Uterus (tissue), 4 donors: ENCODE measurements around the gene WDR91. TPM values are rescaled to one million over a fixed set of nuclear protein-coding genes. Genes with fewer than 3 reads are reported as not detected.

Source experiments
- DNase-seq, 2 donors: peaks; one replicate each; pipeline ENCODE4 v3.0.0-alpha.2; 2019 to 2020
- H3K27ac ChIP-seq, 2 donors: fragments of 200-600 bp; sonication (generic); 1 replicate in 1 of 2; 2 replicates in 1 of 2; pipeline ENCODE4 v1.5.1; 2016 to 2018
- H3K27me3 ChIP-seq, 2 donors: fragments of 200-600 bp; sonication (generic); one replicate each; pipeline ENCODE4 v1.5.1; 2018 to 2019; ENCODE audit warnings: control low read depth in 1 of 2
- H3K36me3 ChIP-seq, 2 donors: fragments of 200-600 bp; sonication (generic); one replicate each; pipeline ENCODE4 v1.5.1; 2019; ENCODE audit warnings: control low read depth in 1 of 2
- H3K4me1 ChIP-seq, 2 donors: fragments of 200-600 bp; sonication (generic); one replicate each; pipeline ENCODE4 v1.5.1; 2018 to 2019; ENCODE audit warnings: control low read depth in 1 of 2
- H3K4me3 ChIP-seq, 2 donors: fragments of 200-600 bp; sonication (generic); 1 replicate in 1 of 2; 2 replicates in 1 of 2; pipeline ENCODE4 v1.5.1; 2018 to 2019; ENCODE audit warnings: mild to moderate bottlenecking in 1 of 2
- H3K9me3 ChIP-seq, 2 donors: fragments of 200-600 bp; sonication (generic); one replicate each; pipeline ENCODE4 v1.5.1; 2019; ENCODE audit warnings: control low read depth in 1 of 2
- CTCF ChIP-seq, 4 experiments: fragments of 200-600 bp in 2 of 4; fragments of 450-650 bp in 2 of 4; sonication (generic) in 2 of 4; IDR thresholded peaks; one replicate each; pipeline ENCODE4 v1.5.1; 2016 to 2019; ENCODE audit warnings: antibody characterized with exemption in 4 of 4, mild to moderate bottlenecking in 2 of 4, moderate library complexity in 1 of 4
- POLR2A ChIP-seq, 2 donors: fragments of 450-650 bp; IDR thresholded peaks; one replicate each; pipeline ENCODE4 v1.6.1; 2016; ENCODE audit warnings: antibody characterized with exemption in 2 of 2, mild to moderate bottlenecking in 1 of 2, moderate library complexity in 1 of 2
- intact Hi-C: fragments of 100-400 bp; cut with DNase I; formaldehyde crosslinking; loops from one replicate; pipeline ENCODE4 v1.15.1; 2023; ENCODE audit warnings: low total_unique reads
- total RNA-seq, 4 donors: library from RNA; depleted of rRNA in 3 of 4; stranded (reverse); fragments of >200 nt in 3 of 4; gene quantifications; one replicate each; pipeline versions ENCODE4 v1.1.0 to v1.2.4, GENCODE V29; 2014 to 2023
- donor health status: DM: yes; HTN: yes; CAD: no.

Gene WDR91
- total RNA-seq, 4 donors from 2014 or later, result 11.8 to 33.2 (median 17.1) TPM

DNA sequence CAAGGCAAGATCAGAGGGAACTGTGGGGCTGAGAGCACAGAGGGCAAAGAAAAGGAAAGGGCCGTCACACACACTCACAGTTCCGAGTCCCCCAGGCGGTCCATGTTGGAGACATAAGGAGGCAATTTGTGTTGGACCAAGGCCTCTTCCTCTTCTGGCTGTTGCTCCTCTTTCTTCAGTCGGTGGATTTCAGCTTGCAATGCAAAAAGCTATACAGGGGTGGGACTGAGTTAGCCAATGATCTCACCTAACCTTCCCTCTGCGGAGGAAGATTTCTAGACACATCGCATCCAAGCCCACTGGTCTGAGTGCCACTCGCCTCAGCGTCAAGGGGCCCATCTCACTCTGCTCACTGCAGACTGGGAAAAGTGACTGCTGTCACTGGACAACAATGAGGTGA is 5.5 kb downstream of the WDR91 start:
- no peaks in the 10 kb centered on the region for H3K36me3 ChIP-seq
- H3K27ac ChIP-seq, result no peak overlapping the region
- H3K4me1 ChIP-seq, result no peaks in the 10 kb centered on the region
- no peaks in the 10 kb centered on the region for H3K27me3 ChIP-seq
- no peak for DNase-seq
- H3K4me3 ChIP-seq, result no peak overlapping the region
- no peaks in the 10 kb centered on the region for H3K9me3 ChIP-seq
- intact Hi-C loops, result no loop called here
- TF ChIP-seq CTCF (IDR thresholded peaks at IDR 0.05) (no peak), POLR2A (IDR thresholded peaks at IDR 0.05) (no peak)

DNA sequence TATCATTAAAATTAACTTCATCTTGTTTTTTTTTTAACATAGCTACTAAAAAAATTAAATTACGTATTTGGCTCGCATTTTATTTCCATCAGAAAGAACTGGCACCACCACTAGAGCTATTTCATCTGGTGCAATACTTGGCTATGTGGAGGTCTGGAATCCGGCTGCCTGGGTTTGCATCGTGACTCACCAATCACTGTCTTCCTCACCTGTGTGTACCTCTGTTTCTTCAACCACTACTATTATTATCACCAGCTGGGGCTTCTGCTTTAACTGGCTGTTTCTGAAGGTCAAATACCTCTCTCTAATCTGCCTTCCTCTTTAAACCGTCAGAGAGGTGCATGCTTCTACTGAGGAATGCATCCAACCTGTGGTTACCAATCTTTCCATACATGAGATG is 6.5 kb downstream of the WDR91 start:
- Histone ChIP-seq H3K36me3 (no peaks in the 10 kb centered on the region), H3K27ac (no peak overlapping the region), H3K4me3 (no peak overlapping the region), H3K27me3 (no peaks in the 10 kb centered on the region), H3K4me1 (no peaks in the 10 kb centered on the region), H3K9me3 (no peaks in the 10 kb centered on the region)
- intact Hi-C loops, result no loop called here
- TF ChIP-seq POLR2A (IDR thresholded peaks at IDR 0.05), result no peak
- TF ChIP-seq CTCF (IDR thresholded peaks at IDR 0.05), result no peak
- DNase-seq, result no peak

- Histone ChIP-seq H3K36me3 (no peaks in the 10 kb centered on the region), H3K9me3 (no peaks in the 10 kb centered on the region), H3K4me3 (no peak overlapping the region), H3K27me3 (no peaks in the 10 kb centered on the region), H3K4me1 (no peaks in the 10 kb centered on the region), H3K27ac (no peak overlapping the region)
- TF ChIP-seq CTCF (IDR thresholded peaks at IDR 0.05) (no peak), POLR2A (IDR thresholded peaks at IDR 0.05) (no peak)
- DNase-seq, result no peak
- intact Hi-C loops, result no loop called here
Measured at GRCh38 chr7:135204341-135204749, 7.0 kb downstream of the WDR91 start.

GRCh38 chr7:135201350-135201749 is 10.0 kb downstream of the WDR91 start:
- Histone ChIP-seq H3K27me3 (no peaks in the 10 kb centered on the region), H3K36me3 (no peaks in the 10 kb centered on the region), H3K4me3 (no peak overlapping the region), H3K9me3 (no peaks in the 10 kb centered on the region), H3K27ac (no peak overlapping the region), H3K4me1 (no peaks in the 10 kb centered on the region)
- DNase-seq, result no peak
- intact Hi-C loops, result no loop called here
- no peak for TF ChIP-seq CTCF (IDR thresholded peaks at IDR 0.05)
- TF ChIP-seq POLR2A (IDR thresholded peaks at IDR 0.05), result no peak

DNA sequence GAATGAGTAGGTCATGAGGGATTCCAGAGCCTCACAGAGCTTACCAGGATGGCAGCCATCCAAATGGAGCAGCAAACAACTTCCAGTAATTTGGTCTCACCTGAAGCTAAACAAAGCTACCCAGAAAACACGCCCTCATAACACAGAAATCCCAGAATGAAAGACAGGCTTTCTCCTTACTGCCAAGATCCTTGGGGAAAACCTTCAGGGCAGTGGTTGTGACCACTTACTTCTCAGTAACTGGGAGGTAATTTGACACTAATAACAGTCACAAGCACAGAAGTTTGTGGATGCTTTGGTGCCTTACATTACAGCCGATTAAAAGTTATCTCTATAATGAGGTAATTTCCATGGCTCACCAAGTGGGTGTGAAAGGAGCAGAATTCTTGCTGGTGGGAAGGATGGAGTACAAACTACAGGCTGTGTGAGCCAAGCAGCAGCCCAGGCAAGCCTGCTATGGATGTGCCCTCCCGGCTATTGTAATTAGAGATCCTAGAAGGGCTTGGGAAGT is 10.4 kb downstream of the WDR91 start:
- H3K4me1 ChIP-seq, result no peaks in the 10 kb centered on the region
- intact Hi-C loops, result no loop called here
- DNase-seq, result no peak
- TF ChIP-seq CTCF (IDR thresholded peaks at IDR 0.05), result no peak
- no peak for TF ChIP-seq POLR2A (IDR thresholded peaks at IDR 0.05)
- no peak overlapping the region for H3K4me3 ChIP-seq
- no peak overlapping the region for H3K27ac ChIP-seq
- no peaks in the 10 kb centered on the region for H3K27me3 ChIP-seq
- H3K36me3 ChIP-seq, result no peaks in the 10 kb centered on the region
- H3K9me3 ChIP-seq, result no peaks in the 10 kb centered on the region
